Astrocyte (in vitro differentiated cells and primary cell): ENCODE data around the gene NPLOC4.

Source experiments
- CTCF ChIP-seq: IDR thresholded peaks from 2 replicates; pipeline ENCODE4 v1.5.1; 2011; ENCODE audit warnings: low read depth, mild to moderate bottlenecking, inconsistent platforms, low read length, moderate library complexity; ENCODE audit not compliant: insufficient read depth
- EZH2 ChIP-seq: IDR thresholded peaks from 2 replicates; pipeline ENCODE4 v1.6.1; 2012; ENCODE audit warnings: mild to moderate bottlenecking, low read length, inconsistent platforms; ENCODE audit not compliant: insufficient read depth

- TF ChIP-seq EZH2 (no peak), CTCF (no peak)
Observed at GRCh38 chr17:81527591-81528383, 109.1 kb downstream of the NPLOC4 start, which contains the start of gene FSCN2.
